Neural progenitor cell (in vitro differentiated cells): ENCODE measurements around the gene ASB15. TPM values are rescaled to one million over a fixed set of nuclear protein-coding genes. Genes with fewer than 3 reads are reported as not detected.
A peak's percentile ranks its signal among the peaks of the same experiment; 100 is the strongest.

Source experiments
- DNase-seq: peaks from one replicate; pipeline ENCODE4 v3.0.0-alpha.2; 2016; ENCODE audit warnings: low spot score
- H2AFZ ChIP-seq: fragments of 200-600 bp; sonication (generic); replicated peaks from 2 replicates; pipeline ENCODE4 v1.6.1; 2016; ENCODE audit warnings: antibody characterized with exemption
- H3F3A ChIP-seq: fragments of 200-600 bp; sonication (generic); 2 replicates; pipeline ENCODE4 v1.6.1; 2016; ENCODE audit warnings: antibody characterized with exemption, low read depth
- H3K27ac ChIP-seq: fragments of 200-600 bp; sonication (generic); 2 replicates; pipeline ENCODE4 v1.5.1; 2016; ENCODE audit warnings: mild to moderate bottlenecking
- H3K27me3 ChIP-seq: fragments of 200-600 bp; sonication (generic); 2 replicates; pipeline ENCODE4 v1.6.1; 2016; ENCODE audit warnings: mild to moderate bottlenecking, moderate library complexity
- H3K36me3 ChIP-seq: fragments of 200-600 bp; sonication (generic); 2 replicates; pipeline ENCODE4 v1.5.1; 2016
- H3K4me1 ChIP-seq: fragments of 200-600 bp; sonication (generic); 2 replicates; pipeline ENCODE4 v1.6.1; 2016; ENCODE audit warnings: mixed run types
- H3K4me2 ChIP-seq: fragments of 200-600 bp; sonication (generic); 2 replicates; pipeline ENCODE4 v1.6.1; 2016
- H3K4me3 ChIP-seq: fragments of 200-600 bp; sonication (generic); 2 replicates; pipeline ENCODE4 v1.5.1; 2016
- H3K79me2 ChIP-seq: fragments of 200-600 bp; sonication (generic); 2 replicates; pipeline ENCODE4 v1.6.1; 2016; ENCODE audit warnings: low read depth
- H3K9ac ChIP-seq: fragments of 200-600 bp; sonication (generic); 2 replicates; pipeline ENCODE4 v1.6.1; 2016
- H3K9me3 ChIP-seq: fragments of 200-600 bp; sonication (generic); 2 replicates; pipeline ENCODE4 v1.5.1; 2016; ENCODE audit warnings: low read depth
- H4K20me1 ChIP-seq: fragments of 200-600 bp; sonication (generic); 2 replicates; pipeline ENCODE4 v1.6.1; 2016; ENCODE audit warnings: low read depth
- H3K27ac Mint-ChIP-seq: 3 replicates; pipeline ENCODE4 v1.8.0; 2021; ENCODE audit warnings: mixed read lengths
- H3K27me3 Mint-ChIP-seq: 2 replicates; pipeline ENCODE4 v1.8.0; 2022; ENCODE audit warnings: low read depth, mild to moderate bottlenecking, inconsistent platforms, moderate library complexity, mixed read lengths; ENCODE audit not compliant: insufficient read depth
- H3K36me3 Mint-ChIP-seq: 3 replicates; pipeline ENCODE4 v1.8.0; 2021; ENCODE audit warnings: mixed read lengths
- H3K4me1 Mint-ChIP-seq: 3 replicates; pipeline ENCODE4 v1.8.0; 2021; ENCODE audit warnings: mixed read lengths
- H3K4me3 Mint-ChIP-seq: 3 replicates; pipeline ENCODE4 v1.8.0; 2021; ENCODE audit warnings: mild to moderate bottlenecking, moderate library complexity, mixed read lengths
- H3K9me3 Mint-ChIP-seq: 3 replicates; pipeline ENCODE4 v1.8.0; 2020; ENCODE audit warnings: mixed read lengths
- CTCF ChIP-seq: fragments of 200-600 bp; sonication (generic); IDR thresholded peaks from 2 replicates; pipeline ENCODE4 v1.5.1; 2017; ENCODE audit warnings: antibody characterized with exemption, mild to moderate bottlenecking
- EZH2 ChIP-seq: fragments of 200-600 bp; sonication (generic); IDR thresholded peaks from 2 replicates; pipeline ENCODE4 v1.6.1; 2017; ENCODE audit warnings: antibody characterized with exemption, mild to moderate bottlenecking, moderate library complexity
- EZH2phosphoT487 ChIP-seq: fragments of 200-600 bp; sonication (generic); IDR thresholded peaks from 2 replicates; pipeline ENCODE4 v1.6.1; 2017; ENCODE audit warnings: antibody characterized with exemption
- total RNA-seq: library from RNA; depleted of rRNA; stranded (reverse); fragments of >200 nt; gene quantifications from 2 replicates; pipeline ENCODE4 v1.2.3, GENCODE V29; 2015; ENCODE audit warnings: low replicate concordance

The ASB15 gene
- total RNA-seq, 1 donor from 2014 or later: not detected

- no peaks in the 10 kb centered on the region for H3K4me1 Mint-ChIP-seq
- H2AFZ ChIP-seq: peak overlapping the region; percentile 84
- no peaks in the 10 kb centered on the region for H3K4me1 ChIP-seq
- no peak overlapping the region for H3K9ac ChIP-seq
- no peaks in the 10 kb centered on the region for H3K27me3 ChIP-seq
- no peak overlapping the region for H3K4me2 ChIP-seq
- H3K4me3 ChIP-seq: no peak overlapping the region
- no peaks in the 10 kb centered on the region for H3F3A ChIP-seq
- H3K27ac ChIP-seq: no peak overlapping the region
- H3K9me3 ChIP-seq: no peaks in the 10 kb centered on the region
- no peak overlapping the region for H3K4me3 Mint-ChIP-seq
- no peaks in the 10 kb centered on the region for H3K9me3 Mint-ChIP-seq
- no peaks in the 10 kb centered on the region for H4K20me1 ChIP-seq
- no peaks in the 10 kb centered on the region for H3K36me3 ChIP-seq
- no peaks in the 10 kb centered on the region for H3K36me3 Mint-ChIP-seq
- DNase-seq: peak; percentile 67
- no peaks in the 10 kb centered on the region for H3K27me3 Mint-ChIP-seq
- H3K79me2 ChIP-seq: no peaks in the 10 kb centered on the region
- TF ChIP-seq CTCF (peak; percentile 82), EZH2 (no peak)
- H3K27ac Mint-ChIP-seq: no peak overlapping the region
Observed at GRCh38 chr7:123580406-123581161, 21.0 kb upstream of the ASB15 start.

GRCh38 chr7:123581162-123581459, 20.5 kb upstream of the ASB15 start:
- TF ChIP-seq EZH2phosphoT487: no peak
- no peak for TF ChIP-seq EZH2
- TF ChIP-seq CTCF: no peak
- H3F3A ChIP-seq: no peaks in the 10 kb centered on the region
- H3K27ac ChIP-seq: no peak overlapping the region
- H3K9ac ChIP-seq: no peak overlapping the region
- peak overlapping the region; percentile 84 for H2AFZ ChIP-seq
- Mint-ChIP-seq H3K4me1 (no peaks in the 10 kb centered on the region), H3K4me3 (no peak overlapping the region), H3K27me3 (no peaks in the 10 kb centered on the region), H3K9me3 (no peaks in the 10 kb centered on the region), H3K27ac (no peak overlapping the region), H3K36me3 (no peaks in the 10 kb centered on the region)
- H3K4me2 ChIP-seq: no peak overlapping the region
- no peaks in the 10 kb centered on the region for H4K20me1 ChIP-seq
- no peaks in the 10 kb centered on the region for H3K79me2 ChIP-seq
- H3K4me1 ChIP-seq: no peaks in the 10 kb centered on the region
- H3K27me3 ChIP-seq: no peaks in the 10 kb centered on the region
- DNase-seq: no peak
- no peak overlapping the region for H3K4me3 ChIP-seq
- no peaks in the 10 kb centered on the region for H3K9me3 ChIP-seq
- H3K36me3 ChIP-seq: no peaks in the 10 kb centered on the region

- TF ChIP-seq CTCF: no peak
- no peak for TF ChIP-seq EZH2phosphoT487
- TF ChIP-seq EZH2: no peak
- H3K4me3 Mint-ChIP-seq: no peak overlapping the region
- H3F3A ChIP-seq: no peaks in the 10 kb centered on the region
Observed at GRCh38 chr7:123583821-123584220, 17.8 kb upstream of the ASB15 start.

More at GRCh38 chr7:123583821-123584220, 17.8 kb upstream of the ASB15 start:
- Histone ChIP-seq H3K36me3 (no peaks in the 10 kb centered on the region), H2AFZ (no peak overlapping the region), H3K27me3 (no peaks in the 10 kb centered on the region), H3K4me2 (no peak overlapping the region), H3K9me3 (no peaks in the 10 kb centered on the region), H3K4me3 (no peak overlapping the region), H3K4me1 (no peaks in the 10 kb centered on the region), H3K9ac (no peak overlapping the region), H3K79me2 (no peaks in the 10 kb centered on the region), H4K20me1 (no peaks in the 10 kb centered on the region), H3K27ac (no peak overlapping the region)
- H3K36me3 Mint-ChIP-seq: no peaks in the 10 kb centered on the region
- H3K27ac Mint-ChIP-seq: no peak overlapping the region
- H3K9me3 Mint-ChIP-seq: no peaks in the 10 kb centered on the region
- H3K4me1 Mint-ChIP-seq: no peaks in the 10 kb centered on the region
- H3K27me3 Mint-ChIP-seq: no peaks in the 10 kb centered on the region
- DNase-seq: no peak
